ENCODE measurements around the gene OR5K1.

OR5K1 gene

DNA sequence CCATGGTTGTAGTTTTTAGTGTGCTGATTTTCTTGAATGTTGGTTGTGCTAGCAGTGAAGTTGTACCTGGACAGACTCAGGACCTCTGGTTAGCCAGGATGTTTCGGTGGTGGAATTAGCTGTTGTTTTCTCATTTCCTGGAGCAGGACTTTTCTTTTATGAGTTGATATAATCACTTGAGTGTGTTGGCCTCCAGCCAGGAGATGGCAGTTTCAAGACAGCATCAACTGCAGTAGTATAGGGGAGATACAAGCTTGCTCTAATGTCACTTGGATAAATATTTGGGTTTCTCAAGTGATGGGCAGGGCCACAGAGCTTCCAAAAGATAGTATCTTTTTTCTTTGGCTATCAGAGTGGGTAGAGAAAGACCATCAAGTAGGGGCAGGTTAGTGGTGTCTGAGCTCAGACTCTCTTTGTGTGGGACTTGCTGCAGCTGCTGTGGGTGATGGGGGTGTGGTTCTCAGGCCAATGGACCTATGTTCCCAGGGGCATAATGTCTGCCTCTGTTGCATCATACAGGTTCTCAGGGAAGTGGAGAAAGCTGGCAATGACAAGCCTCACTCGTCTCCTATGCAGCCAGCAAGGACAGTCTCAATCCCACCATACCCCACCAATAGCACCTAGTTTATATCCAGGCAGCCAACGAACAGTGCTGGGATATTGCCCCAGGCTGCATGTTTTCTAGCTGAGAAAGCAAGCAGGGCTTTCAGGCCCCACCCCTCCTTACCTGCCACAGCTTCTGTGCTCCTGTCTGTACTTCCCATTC is 19.9 kb downstream of the OR5K1 start:
- peak; percentile 18 for DNase-seq
- TF ChIP-seq, protein P1, sequence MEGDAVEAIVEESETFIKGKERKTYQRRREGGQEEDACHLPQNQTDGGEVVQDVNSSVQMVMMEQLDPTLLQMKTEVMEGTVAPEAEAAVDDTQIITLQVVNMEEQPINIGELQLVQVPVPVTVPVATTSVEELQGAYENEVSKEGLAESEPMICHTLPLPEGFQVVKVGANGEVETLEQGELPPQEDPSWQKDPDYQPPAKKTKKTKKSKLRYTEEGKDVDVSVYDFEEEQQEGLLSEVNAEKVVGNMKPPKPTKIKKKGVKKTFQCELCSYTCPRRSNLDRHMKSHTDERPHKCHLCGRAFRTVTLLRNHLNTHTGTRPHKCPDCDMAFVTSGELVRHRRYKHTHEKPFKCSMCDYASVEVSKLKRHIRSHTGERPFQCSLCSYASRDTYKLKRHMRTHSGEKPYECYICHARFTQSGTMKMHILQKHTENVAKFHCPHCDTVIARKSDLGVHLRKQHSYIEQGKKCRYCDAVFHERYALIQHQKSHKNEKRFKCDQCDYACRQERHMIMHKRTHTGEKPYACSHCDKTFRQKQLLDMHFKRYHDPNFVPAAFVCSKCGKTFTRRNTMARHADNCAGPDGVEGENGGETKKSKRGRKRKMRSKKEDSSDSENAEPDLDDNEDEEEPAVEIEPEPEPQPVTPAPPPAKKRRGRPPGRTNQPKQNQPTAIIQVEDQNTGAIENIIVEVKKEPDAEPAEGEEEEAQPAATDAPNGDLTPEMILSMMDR (IDR thresholded peaks at IDR 0.05; ENCODE audit: low read depth, low read length) = no peak
- Histone ChIP-seq H3K9me3 (no peaks in the 10 kb centered on the region; the same call in 1 of the 2 replicates), H3K4me1 (no peaks in the 10 kb centered on the region; the same call in 1 of the 2 replicates), H3K4me3 (ENCODE audit: low read depth, low read length) (no peak overlapping the region), H3K27me3 (no peaks in the 10 kb centered on the region), H3K36me3 (no peaks in the 10 kb centered on the region)

DNA sequence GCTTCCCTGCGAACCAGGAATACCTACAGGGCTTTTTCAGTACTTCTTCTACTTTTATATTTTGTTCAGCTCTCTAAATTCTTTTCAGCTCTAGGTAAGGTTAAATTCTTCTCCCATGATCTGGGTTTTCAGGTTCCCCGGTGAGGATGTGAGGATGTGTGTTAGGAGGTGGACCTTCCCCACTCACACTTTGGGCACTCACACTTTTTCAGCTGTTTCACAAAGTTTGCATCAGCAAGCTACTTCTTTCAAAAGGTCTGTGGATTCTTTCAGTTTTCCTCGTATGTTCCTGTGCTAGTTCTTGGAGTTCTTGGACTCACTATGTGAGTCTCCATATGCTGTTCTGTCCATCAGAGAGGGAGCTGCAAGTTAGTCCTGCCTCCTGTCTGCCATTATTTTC is 20.6 kb downstream of the OR5K1 start:
- Histone ChIP-seq H3K9me3 (no peaks in the 10 kb centered on the region; the same call in 1 of the 2 replicates), H3K4me1 (no peaks in the 10 kb centered on the region; the same call in 1 of the 2 replicates), H3K27me3 (no peaks in the 10 kb centered on the region), H3K4me3 (ENCODE audit: low read depth, low read length) (no peak overlapping the region), H3K36me3 (no peaks in the 10 kb centered on the region)
- no peak for DNase-seq
- TF ChIP-seq, protein P1 (IDR thresholded peaks at IDR 0.05; ENCODE audit: low read depth, low read length) = no peak

DNA sequence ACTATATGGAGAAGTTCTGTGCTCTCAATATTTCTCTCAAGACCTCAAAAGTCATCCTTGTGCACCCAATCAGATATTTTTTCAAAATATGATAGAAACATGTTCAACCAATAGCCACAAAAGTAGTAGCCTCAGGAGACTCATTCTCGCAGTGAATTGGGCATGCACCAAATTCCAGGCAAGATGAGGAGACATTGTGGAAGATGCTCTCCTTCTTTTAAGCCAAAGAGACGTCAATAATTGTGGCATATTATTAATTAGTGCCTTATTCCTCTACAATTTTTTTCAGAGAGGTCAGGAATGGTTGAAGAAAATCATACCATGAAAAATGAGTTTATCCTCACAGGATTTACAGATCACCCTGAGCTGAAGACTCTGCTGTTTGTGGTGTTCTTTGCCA is 34.4 kb downstream of the OR5K1 start, which contains the start of gene OR5K2:
TSS of gene OR5K2 (plus strand) at position 301 of the 400 bp plus-strand sequence. CDS start at position 301, 0 bp downstream.
- no peak within 1 kb of the TSS for H3K4me3 ChIP-seq (ENCODE audit: low read depth, low read length)
- H3K36me3 ChIP-seq = no peaks in the 10 kb centered on the region
- H3K27me3 ChIP-seq = no peaks in the 10 kb centered on the region
- no peak for DNase-seq
- H3K4me1 ChIP-seq = peaks cover 2% of the 10 kb centered on the region; the same call in 1 of the 2 replicates
- TF ChIP-seq, protein P1 (IDR thresholded peaks at IDR 0.05; ENCODE audit: low read depth, low read length) = no peak
- no peaks in the 10 kb centered on the region for H3K9me3 ChIP-seq

DNA sequence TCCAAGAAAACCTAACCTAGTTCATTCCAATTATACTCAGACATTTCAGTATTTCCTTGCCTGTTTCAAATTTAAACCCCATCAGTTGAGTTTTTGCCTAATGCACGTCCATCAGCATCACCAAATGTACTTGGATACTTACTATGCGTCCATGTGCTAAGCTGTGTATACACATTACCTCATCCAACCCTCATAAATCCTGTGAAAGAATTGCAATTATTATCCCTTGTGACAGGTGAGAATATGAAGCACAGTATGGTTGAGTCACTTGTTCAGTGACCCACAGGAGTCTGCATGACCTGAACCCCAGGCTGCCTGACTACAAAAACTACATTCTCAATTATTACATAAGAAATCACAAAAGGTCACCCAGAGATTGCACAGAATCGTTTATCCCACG is 37.0 kb downstream of the OR5K1 start:
- Histone ChIP-seq H3K27me3 (no peaks in the 10 kb centered on the region), H3K9me3 (no peaks in the 10 kb centered on the region), H3K36me3 (no peaks in the 10 kb centered on the region), H3K4me1 (peaks cover 12% of the 10 kb centered on the region), H3K4me3 (ENCODE audit: low read depth, low read length) (no peak overlapping the region)
- DNase-seq = no peak
- TF ChIP-seq, protein P1 (IDR thresholded peaks at IDR 0.05; ENCODE audit: low read depth, low read length) = no peak

DNA sequence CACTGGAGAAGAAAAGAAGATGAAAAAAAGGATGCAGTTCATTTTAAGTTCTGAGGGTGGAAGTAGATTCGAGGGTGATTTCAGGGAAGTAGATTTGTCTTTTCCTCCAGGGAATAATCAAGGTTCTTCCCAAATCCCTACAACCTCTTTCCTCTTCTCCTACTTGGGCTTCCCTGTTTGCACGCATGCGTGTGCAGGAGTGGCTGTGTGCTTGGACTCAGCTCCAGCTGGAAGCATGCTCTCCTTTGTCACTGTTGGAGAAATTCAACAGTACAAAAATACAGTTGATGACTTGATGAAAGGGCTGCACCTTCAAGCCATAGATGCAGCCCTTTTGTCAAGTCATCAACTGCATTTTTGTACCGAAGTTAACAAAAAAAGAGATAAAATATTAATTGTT is 38.3 kb downstream of the OR5K1 start:
- Histone ChIP-seq H3K4me3 (ENCODE audit: low read depth, low read length) (no peak overlapping the region), H3K9me3 (no peaks in the 10 kb centered on the region), H3K36me3 (no peaks in the 10 kb centered on the region), H3K27me3 (no peaks in the 10 kb centered on the region), H3K4me1 (peaks cover 12% of the 10 kb centered on the region)
- no peak for DNase-seq
- TF ChIP-seq, protein P1 (IDR thresholded peaks at IDR 0.05; ENCODE audit: low read depth, low read length) = no peak

All from BE2C (cell line).